H9 (cell line): ENCODE results near the gene RIC1. TPM values are rescaled to one million over a fixed set of nuclear protein-coding genes. Genes with fewer than 3 reads are reported as not detected.

Experiments used
- DNase-seq: peaks from one replicate; pipeline ENCODE4 v3.0.0-alpha.2; 2017
- H2AFZ ChIP-seq: one replicate; pipeline ENCODE4 v1.6.1; 2013; ENCODE audit warnings: mild to moderate bottlenecking, low read length, control low read depth, moderate library complexity
- H2AK5ac ChIP-seq: 2 replicates; pipeline ENCODE4 v1.6.1; 2013; ENCODE audit warnings: low read length, control low read depth, mixed read lengths; ENCODE audit not compliant: insufficient read length
- H2BK120ac ChIP-seq: one replicate; pipeline ENCODE4 v1.6.1; 2013; ENCODE audit warnings: low read depth, mild to moderate bottlenecking, low read length, control low read depth, inconsistent platforms; ENCODE audit not compliant: poor library complexity, severe bottlenecking
- H2BK12ac ChIP-seq: 2 replicates; pipeline ENCODE4 v1.6.1; 2013; ENCODE audit warnings: low read length, control low read depth, mixed read lengths, low read depth; ENCODE audit not compliant: insufficient read length
- H2BK15ac ChIP-seq: 2 replicates; pipeline ENCODE4 v1.6.1; 2013; ENCODE audit warnings: low read depth, low read length, control low read depth
- H2BK20ac ChIP-seq: one replicate; pipeline ENCODE4 v1.6.1; 2013; ENCODE audit warnings: low read depth, mild to moderate bottlenecking, low read length, control low read depth, inconsistent platforms; ENCODE audit not compliant: poor library complexity, severe bottlenecking
- H2BK5ac ChIP-seq: 2 replicates; pipeline ENCODE4 v1.6.1; 2013; ENCODE audit warnings: low read length, control low read depth, mixed read lengths; ENCODE audit not compliant: insufficient read length
- H3K14ac ChIP-seq: 2 replicates; pipeline ENCODE4 v1.6.1; 2013; ENCODE audit warnings: low read length, control low read depth; ENCODE audit not compliant: insufficient read depth
- H3K18ac ChIP-seq: 2 replicates; pipeline ENCODE4 v1.6.1; 2013; ENCODE audit warnings: low read depth, mild to moderate bottlenecking, mixed read lengths, low read length, control low read depth; ENCODE audit not compliant: insufficient read length
- H3K23ac ChIP-seq: 2 replicates; pipeline ENCODE4 v1.6.1; 2013; ENCODE audit warnings: low read length, control low read depth, mixed read lengths, low read depth; ENCODE audit not compliant: insufficient read length
- H3K23me2 ChIP-seq: 2 replicates; pipeline ENCODE4 v1.6.1; 2013; ENCODE audit warnings: low read depth, mild to moderate bottlenecking, mixed read lengths, low read length, control low read depth; ENCODE audit not compliant: insufficient read length, poor library complexity, severe bottlenecking
- H3K27ac ChIP-seq: 2 replicates; pipeline ENCODE4 v1.5.1; 2013; ENCODE audit warnings: low read length, control low read depth, mixed read lengths, low read depth; ENCODE audit not compliant: insufficient read length
- H3K27me3 ChIP-seq: 2 replicates; pipeline ENCODE4 v1.6.1; 2013; ENCODE audit warnings: low read length, control low read depth, inconsistent platforms; ENCODE audit not compliant: insufficient read depth
- H3K4ac ChIP-seq: 2 replicates; pipeline ENCODE4 v1.6.1; 2013; ENCODE audit warnings: low read depth, mild to moderate bottlenecking, control low read depth, inconsistent platforms, low read length, moderate library complexity
- H3K4me1 ChIP-seq: 2 replicates; pipeline ENCODE4 v1.6.1; 2013; ENCODE audit warnings: low read length, control low read depth, inconsistent platforms; ENCODE audit not compliant: insufficient read depth
- H3K4me2 ChIP-seq: 2 replicates; pipeline ENCODE4 v1.6.1; 2013; ENCODE audit warnings: low read length, control low read depth, mixed read lengths; ENCODE audit not compliant: insufficient read length, insufficient read depth
- H3K56ac ChIP-seq: 2 replicates; pipeline ENCODE4 v1.6.1; 2013; ENCODE audit warnings: low read depth, mild to moderate bottlenecking, mixed read lengths, low read length, control low read depth; ENCODE audit not compliant: insufficient read length
- H3K79me1 ChIP-seq: 2 replicates; pipeline ENCODE4 v1.6.1; 2013; ENCODE audit warnings: low read depth, mild to moderate bottlenecking, moderate library complexity, low read length, control low read depth, inconsistent platforms; ENCODE audit not compliant: insufficient read depth, poor library complexity, severe bottlenecking
- H3K79me2 ChIP-seq: 2 replicates; pipeline ENCODE4 v1.6.1; 2013; ENCODE audit warnings: low read length, control low read depth, inconsistent platforms; ENCODE audit not compliant: insufficient read depth
- H3K9ac ChIP-seq: 2 replicates; pipeline ENCODE4 v1.6.1; 2013; ENCODE audit warnings: low read length, control low read depth, mixed read lengths; ENCODE audit not compliant: insufficient read length; ENCODE audit errors: extremely low read depth
- H3K9me3 ChIP-seq: one replicate; pipeline ENCODE4 v1.6.1; 2013; ENCODE audit warnings: low read depth, low read length, inconsistent platforms; ENCODE audit not compliant: control insufficient read depth
- H3T11ph ChIP-seq: one replicate; pipeline ENCODE4 v1.6.1; 2013; ENCODE audit warnings: mild to moderate bottlenecking, low read length, control low read depth, inconsistent platforms
- H4K20me1 ChIP-seq: one replicate; pipeline ENCODE4 v1.6.1; 2013; ENCODE audit not compliant: control insufficient read depth, insufficient read length, insufficient read depth
- H4K5ac ChIP-seq: 2 replicates; pipeline ENCODE4 v1.6.1; 2013; ENCODE audit warnings: low read depth, mild to moderate bottlenecking, mixed read lengths, low read length, control low read depth; ENCODE audit not compliant: insufficient read length
- H4K8ac ChIP-seq: replicated peaks from 2 replicates; pipeline ENCODE4 v1.6.1; 2013; ENCODE audit warnings: low read length, control low read depth, mixed read lengths, low read depth; ENCODE audit not compliant: insufficient read length
- H4K91ac ChIP-seq: 2 replicates; pipeline ENCODE4 v1.6.1; 2013; ENCODE audit warnings: low read depth, mild to moderate bottlenecking, moderate library complexity, mixed read lengths, low read length, control low read depth; ENCODE audit not compliant: insufficient read length
- H3K27ac Mint-ChIP-seq, 3 experiments: 2 replicates in 2 of 3; 3 replicates in 1 of 3; pipeline ENCODE4 v1.8.0; 2020 to 2021; ENCODE audit warnings: mixed read lengths in 3 of 3, mild to moderate bottlenecking in 1 of 3, moderate library complexity in 1 of 3
- H3K27me3 Mint-ChIP-seq: 2 replicates; pipeline ENCODE4 v1.8.0; 2021; ENCODE audit warnings: low read depth, mild to moderate bottlenecking, moderate library complexity, mixed read lengths
- H3K36me3 Mint-ChIP-seq, 3 experiments: 2 replicates in 2 of 3; 3 replicates in 1 of 3; pipeline ENCODE4 v1.8.0; 2020 to 2021; ENCODE audit warnings: low read depth in 3 of 3, mixed read lengths in 3 of 3; ENCODE audit not compliant: insufficient read depth in 1 of 3
- H3K4me1 Mint-ChIP-seq, 2 experiments: 2 replicates each; pipeline ENCODE4 v1.8.0; 2020; ENCODE audit warnings: mixed read lengths in 2 of 2
- H3K4me3 Mint-ChIP-seq, 2 experiments: 2 replicates in 1 of 2; 3 replicates in 1 of 2; pipeline ENCODE4 v1.8.0; 2020 to 2021; ENCODE audit warnings: mild to moderate bottlenecking in 2 of 2, mixed read lengths in 2 of 2, moderate library complexity in 1 of 2
- H3K9me3 Mint-ChIP-seq, 2 experiments: 2 replicates in 1 of 2; 3 replicates in 1 of 2; pipeline ENCODE4 v1.8.0; 2020; ENCODE audit warnings: mild to moderate bottlenecking in 2 of 2, mixed read lengths in 2 of 2, moderate library complexity in 1 of 2
- CTCF ChIP-seq: fragments of 200-600 bp; sonication (generic); conservative IDR thresholded peaks from 3 replicates; pipeline ENCODE4 v1.8.0; 2021; ENCODE audit warnings: antibody characterized with exemption, mild to moderate bottlenecking
- whole genome bisulfite sequencing: extraction: QIAGEN DNeasy Blood & Tissue Kit; methylation state at CpG from one replicate; pipeline ENCODE4 v1.1.7; 2013; ENCODE audit warnings: missing lambda C conversion rate, low lambda C conversion rate, mixed read lengths; ENCODE audit not compliant: insufficient read length; ENCODE audit errors: extremely low coverage; 5-methylcytosine and 5-hydroxymethylcytosine counted together
- total RNA-seq: library from RNA; stranded (reverse); gene quantifications from 2 replicates; pipeline ENCODE4 v1.2.1, GENCODE V29; 2021

Gene RIC1
- total RNA-seq, 1 experiment from 2014 or later, result 13.7 TPM

GRCh38 chr9:5820425-5820824 lies 191.5 kb downstream of the RIC1 start:
- no peaks in the 10 kb centered on the region for H3K9me3 ChIP-seq
- no peaks in the 10 kb centered on the region for H3K4me1 Mint-ChIP-seq
- no peak overlapping the region for H3K4me2 ChIP-seq
- H3K27ac ChIP-seq, result no peak overlapping the region
- H3K23me2 ChIP-seq, result no peaks in the 10 kb centered on the region
- no peak overlapping the region for H2BK12ac ChIP-seq
- H3T11ph ChIP-seq, result no peak overlapping the region
- no peaks in the 10 kb centered on the region for H3K27me3 ChIP-seq
- no peak overlapping the region for H4K8ac ChIP-seq
- H3K23ac ChIP-seq, result no peak overlapping the region
- no peak overlapping the region for H2BK120ac ChIP-seq
- peaks cover 6 to 29% (median 29%) of the 10 kb centered on the region in 3 experiments; a peak in 6 of 7 replicates for H3K36me3 Mint-ChIP-seq
- no peak overlapping the region for H2BK5ac ChIP-seq
- H3K18ac ChIP-seq, result no peak overlapping the region
- H3K9me3 Mint-ChIP-seq, result no peaks in the 10 kb centered on the region
- H3K27me3 Mint-ChIP-seq, result no peaks in the 10 kb centered on the region
- H3K79me2 ChIP-seq, result no peaks in the 10 kb centered on the region
- no peak overlapping the region for H3K56ac ChIP-seq
- H2AFZ ChIP-seq, result no peak overlapping the region
- no peaks in the 10 kb centered on the region for H4K20me1 ChIP-seq
- no peak overlapping the region for H3K4me3 Mint-ChIP-seq
- H3K27ac Mint-ChIP-seq, result no peak overlapping the region
- no peak overlapping the region for H4K5ac ChIP-seq
- no peak for DNase-seq
- H3K14ac ChIP-seq, result no peak overlapping the region
- no peak overlapping the region for H3K9ac ChIP-seq
- H4K91ac ChIP-seq, result no peak overlapping the region
- WGBS, result no CpG with 5 or more reads among the region's 1 CpG
- no peak overlapping the region for H2BK20ac ChIP-seq
- H3K4ac ChIP-seq, result no peak overlapping the region
- H3K79me1 ChIP-seq, result no peaks in the 10 kb centered on the region
- no peak for TF ChIP-seq CTCF
- H2AK5ac ChIP-seq, result no peak overlapping the region
- H3K4me1 ChIP-seq, result no peaks in the 10 kb centered on the region
- H2BK15ac ChIP-seq, result no peak overlapping the region
